ENCODE results near the gene UBXN6.

The UBXN6 gene

DNA sequence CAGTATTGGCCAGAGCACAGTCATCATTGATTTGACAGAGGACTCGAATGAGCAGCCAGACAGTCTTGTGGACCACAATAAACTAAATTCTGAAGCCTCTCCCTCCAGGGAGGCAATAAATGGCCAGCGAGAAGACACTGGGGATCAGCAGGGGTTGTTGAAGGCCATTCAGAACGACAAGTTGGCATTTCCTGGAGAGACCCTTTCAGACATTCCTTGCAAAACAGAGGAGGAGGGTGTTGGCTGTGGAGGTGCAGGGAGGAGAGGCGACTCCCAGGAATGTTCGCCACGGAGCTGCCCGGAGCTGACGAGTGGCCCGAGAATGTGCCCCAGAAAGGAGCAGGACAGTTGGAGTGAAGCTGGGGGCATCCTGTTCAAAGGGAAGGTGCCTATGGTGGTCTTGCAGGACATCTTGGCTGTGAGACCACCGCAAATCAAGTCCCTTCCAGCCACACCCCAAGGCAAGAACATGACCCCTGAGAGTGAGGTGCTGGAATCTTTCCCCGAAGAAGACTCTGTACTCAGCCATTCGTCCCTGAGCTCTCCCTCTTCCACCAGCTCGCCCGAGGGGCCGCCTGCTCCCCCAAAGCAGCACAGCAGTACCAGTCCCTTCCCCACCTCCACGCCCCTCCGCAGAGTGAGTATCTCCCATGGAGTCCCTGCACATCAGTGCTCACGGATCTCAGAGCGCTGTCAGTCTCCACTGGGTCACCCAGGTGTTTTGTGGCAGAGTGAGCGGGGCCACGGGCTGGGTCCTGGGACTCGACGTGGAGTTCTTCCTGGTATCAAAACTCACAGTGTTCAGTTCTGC is 48.3 kb downstream of the UBXN6 start:
- Mint-ChIP-seq H3K9me3 (no peaks in the 10 kb centered on the region), H3K4me1 (ENCODE audit: low read depth in 2 of 2) (no peaks in the 10 kb centered on the region), H3K27me3 (no peaks in the 10 kb centered on the region), H3K27ac (peak overlapping the region in 1 of 2 donors; percentile 19), H3K36me3 (ENCODE audit: insufficient read depth) (peaks cover 27% of the 10 kb centered on the region), H3K4me3 (no peak overlapping the region)
- DNase-seq (no peak), ATAC-seq (replicated peaks) (no peak)

DNA sequence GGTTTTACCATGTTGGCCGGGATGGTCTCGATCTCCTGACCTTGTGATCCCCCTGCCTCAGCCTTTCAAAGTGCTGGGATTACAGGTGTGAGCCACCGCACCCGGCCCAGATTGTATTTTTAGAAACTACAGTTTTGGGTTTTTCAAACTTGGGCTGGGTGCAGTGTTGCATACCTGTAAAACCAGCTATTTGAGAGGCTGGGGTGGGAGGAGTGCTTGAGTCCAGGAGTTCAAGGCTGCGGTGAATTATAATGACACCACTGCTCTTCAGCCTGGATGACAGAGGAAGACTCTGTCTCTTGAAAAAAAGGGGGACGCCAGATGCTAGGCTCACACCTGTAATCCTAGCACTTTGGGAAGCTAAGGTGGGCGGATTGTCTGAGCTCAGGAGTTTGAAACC is 51.0 kb downstream of the UBXN6 start:
- Mint-ChIP-seq H3K9me3 (no peaks in the 10 kb centered on the region), H3K4me1 (ENCODE audit: low read depth in 2 of 2) (peaks cover 14 to 15% of the 10 kb centered on the region in 2 donors), H3K4me3 (no peak overlapping the region), H3K27ac (no peak overlapping the region), H3K27me3 (no peaks in the 10 kb centered on the region), H3K36me3 (ENCODE audit: insufficient read depth) (peaks cover 24% of the 10 kb centered on the region)
- ATAC-seq (replicated peaks): no peak
- DNase-seq: no peak

DNA sequence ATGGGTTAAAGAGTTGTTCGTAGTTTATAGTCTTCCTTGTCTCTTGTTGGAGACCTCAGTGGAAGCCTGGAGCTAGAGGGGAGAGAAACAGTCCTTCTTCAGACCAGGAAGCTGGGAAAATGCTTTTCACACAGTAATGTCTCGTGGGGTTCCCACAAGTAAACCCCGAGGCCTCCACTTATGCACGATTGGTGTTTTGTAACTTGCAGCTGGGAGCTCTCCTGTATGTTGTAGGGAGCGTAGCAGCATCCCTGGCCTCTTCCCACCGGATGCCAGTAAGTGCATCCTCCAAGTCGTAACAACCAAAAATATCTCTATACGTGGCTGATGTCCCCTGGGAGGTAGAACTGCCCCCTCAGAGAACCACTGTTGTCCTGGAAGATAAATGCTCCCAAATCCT is 51.6 kb downstream of the UBXN6 start:
- no peak overlapping the region for H3K27ac Mint-ChIP-seq
- H3K36me3 Mint-ChIP-seq (ENCODE audit: insufficient read depth): peaks cover 23% of the 10 kb centered on the region
- no peak for DNase-seq
- H3K27me3 Mint-ChIP-seq: no peaks in the 10 kb centered on the region
- H3K4me1 Mint-ChIP-seq (ENCODE audit: low read depth in 2 of 2): peaks cover 20 to 21% of the 10 kb centered on the region in 2 donors
- no peaks in the 10 kb centered on the region for H3K9me3 Mint-ChIP-seq
- H3K4me3 Mint-ChIP-seq: no peak overlapping the region
- no peak for ATAC-seq (replicated peaks)

DNA sequence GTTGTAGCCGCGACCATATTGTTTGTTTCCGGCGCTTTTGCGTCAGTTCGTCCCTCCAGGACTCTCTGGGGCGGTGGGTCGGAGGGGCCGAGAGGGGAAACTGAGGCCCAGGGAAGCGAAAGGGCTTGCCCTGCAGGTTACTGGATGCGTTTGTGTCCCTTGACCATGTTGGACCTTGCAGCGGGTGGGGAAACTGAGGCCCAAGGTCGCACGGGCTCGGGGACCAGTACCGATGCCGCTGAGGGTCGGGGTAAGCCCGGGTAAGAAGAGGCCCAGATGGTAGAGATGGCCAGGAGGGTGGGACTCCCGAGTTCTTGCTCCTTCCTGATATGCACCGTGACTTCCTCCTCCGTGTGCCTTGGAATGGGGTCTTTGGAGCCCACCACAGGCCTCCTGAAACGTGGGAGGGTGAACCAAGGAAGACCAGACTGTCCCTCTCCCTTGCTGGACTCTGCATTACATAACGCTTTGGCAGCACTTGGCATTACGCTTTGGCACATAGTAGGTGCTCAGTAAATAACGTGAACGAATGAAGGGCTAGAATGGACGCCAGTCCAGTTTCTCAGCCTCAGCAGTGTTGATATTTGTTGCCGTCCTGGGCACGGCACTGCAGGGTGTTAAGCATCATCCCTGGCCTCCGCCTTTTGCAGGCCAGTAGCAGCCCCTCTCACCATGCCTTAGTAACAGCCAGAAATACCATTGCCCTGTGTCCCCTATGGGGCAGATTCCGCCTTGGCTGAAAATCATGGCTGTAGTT is 54.4 kb downstream of the UBXN6 start:
- Mint-ChIP-seq H3K36me3 (ENCODE audit: insufficient read depth) (peaks cover 31% of the 10 kb centered on the region), H3K27me3 (no peaks in the 10 kb centered on the region), H3K4me3 (peak overlapping the region; percentile 80 to 85), H3K4me1 (ENCODE audit: low read depth in 2 of 2) (peaks cover 31 to 32% of the 10 kb centered on the region in 2 donors), H3K9me3 (no peaks in the 10 kb centered on the region), H3K27ac (peak overlapping the region; percentile 96 to 98)
- no peak for ATAC-seq (replicated peaks)
- DNase-seq: no peak

DNA sequence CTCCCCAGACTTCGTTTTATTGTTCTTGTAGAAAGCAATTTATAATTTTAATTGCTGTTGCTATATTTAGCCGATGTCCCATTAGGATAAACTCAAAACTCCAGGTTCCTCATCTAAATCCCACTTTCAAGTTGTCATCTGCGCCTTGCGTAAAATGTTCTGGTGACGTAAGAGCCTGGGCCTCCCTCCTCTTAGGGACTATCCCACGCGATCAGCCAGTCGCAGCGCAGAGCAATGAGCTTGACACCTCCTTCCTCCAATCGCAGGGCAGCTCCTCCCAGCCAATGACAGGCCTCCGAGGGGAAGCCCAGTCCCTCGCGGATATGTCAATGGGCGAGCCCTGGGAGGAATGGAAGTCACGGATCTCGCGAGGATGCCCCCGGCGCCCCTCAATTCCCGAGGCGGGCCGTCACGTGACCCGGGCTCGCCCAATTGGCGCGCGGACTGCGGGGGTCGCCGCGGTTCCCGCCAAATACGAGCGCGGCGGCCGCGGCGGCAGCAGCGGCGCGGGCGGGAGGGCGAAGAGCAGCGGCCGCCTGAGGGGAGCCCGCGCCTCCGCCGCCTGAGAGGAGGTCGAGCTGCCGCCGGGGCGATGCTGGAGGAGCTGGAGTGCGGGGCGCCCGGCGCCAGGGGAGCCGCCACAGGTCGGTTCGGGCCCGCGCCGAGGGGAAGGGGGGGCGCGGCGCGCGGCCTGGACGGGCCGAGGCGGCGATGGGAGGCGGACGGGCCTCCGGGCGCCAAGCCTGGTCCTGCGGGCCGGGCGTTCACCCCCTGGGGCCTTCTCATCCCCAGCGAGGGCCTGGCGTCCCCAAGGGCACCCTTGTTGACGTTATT is 55.2 kb downstream of the UBXN6 start, which contains the start of gene CHAF1A:
TSS of gene CHAF1A (plus strand) at position 470 of the 834 bp plus-strand sequence. CDS start at position 593, 123 bp downstream.
- Mint-ChIP-seq H3K27me3 (no peaks in the 10 kb centered on the region), H3K4me1 (ENCODE audit: low read depth in 2 of 2) (peaks cover 33 to 35% of the 10 kb centered on the region in 2 donors), H3K36me3 (ENCODE audit: insufficient read depth) (peaks cover 28% of the 10 kb centered on the region), H3K9me3 (no peaks in the 10 kb centered on the region), H3K27ac (peak within 1 kb of the TSS; percentile 96 to 98), H3K4me3 (peak within 1 kb of the TSS; percentile 80 to 85)
- ATAC-seq (replicated peaks) (peak; percentile 85), DNase-seq (peak; percentile 97 to 98 (median 98))

DNA sequence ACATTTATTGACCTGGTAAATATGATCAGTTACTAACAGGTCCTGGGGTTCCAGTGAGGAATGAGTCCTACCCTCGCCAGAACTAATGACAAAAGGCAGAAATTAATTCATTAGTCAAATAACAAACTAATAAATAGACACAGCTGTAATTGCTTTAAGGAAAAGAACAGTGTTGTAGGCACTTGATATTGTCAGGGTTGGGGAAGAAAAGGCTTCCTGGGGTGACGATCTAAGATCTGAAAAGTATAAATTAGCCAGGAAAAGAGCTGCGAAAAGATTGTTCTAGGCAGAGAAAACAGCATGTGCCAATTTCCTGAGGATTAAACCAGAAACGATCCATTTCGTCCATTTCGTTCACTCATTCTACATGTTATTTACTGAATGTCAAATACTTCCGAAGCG is 55.8 kb downstream of the UBXN6 start:
- no peaks in the 10 kb centered on the region for H3K9me3 Mint-ChIP-seq
- ATAC-seq (replicated peaks): no peak
- DNase-seq: peak in 1 of 3 experiments; percentile 22
- no peaks in the 10 kb centered on the region for H3K27me3 Mint-ChIP-seq
- H3K27ac Mint-ChIP-seq: peak overlapping the region; percentile 96 to 98
- H3K4me3 Mint-ChIP-seq: peak overlapping the region; percentile 80 to 85
- peaks cover 33 to 41% of the 10 kb centered on the region in 2 donors for H3K4me1 Mint-ChIP-seq (ENCODE audit: low read depth in 2 of 2)
- peaks cover 31% of the 10 kb centered on the region for H3K36me3 Mint-ChIP-seq (ENCODE audit: insufficient read depth)

DNA sequence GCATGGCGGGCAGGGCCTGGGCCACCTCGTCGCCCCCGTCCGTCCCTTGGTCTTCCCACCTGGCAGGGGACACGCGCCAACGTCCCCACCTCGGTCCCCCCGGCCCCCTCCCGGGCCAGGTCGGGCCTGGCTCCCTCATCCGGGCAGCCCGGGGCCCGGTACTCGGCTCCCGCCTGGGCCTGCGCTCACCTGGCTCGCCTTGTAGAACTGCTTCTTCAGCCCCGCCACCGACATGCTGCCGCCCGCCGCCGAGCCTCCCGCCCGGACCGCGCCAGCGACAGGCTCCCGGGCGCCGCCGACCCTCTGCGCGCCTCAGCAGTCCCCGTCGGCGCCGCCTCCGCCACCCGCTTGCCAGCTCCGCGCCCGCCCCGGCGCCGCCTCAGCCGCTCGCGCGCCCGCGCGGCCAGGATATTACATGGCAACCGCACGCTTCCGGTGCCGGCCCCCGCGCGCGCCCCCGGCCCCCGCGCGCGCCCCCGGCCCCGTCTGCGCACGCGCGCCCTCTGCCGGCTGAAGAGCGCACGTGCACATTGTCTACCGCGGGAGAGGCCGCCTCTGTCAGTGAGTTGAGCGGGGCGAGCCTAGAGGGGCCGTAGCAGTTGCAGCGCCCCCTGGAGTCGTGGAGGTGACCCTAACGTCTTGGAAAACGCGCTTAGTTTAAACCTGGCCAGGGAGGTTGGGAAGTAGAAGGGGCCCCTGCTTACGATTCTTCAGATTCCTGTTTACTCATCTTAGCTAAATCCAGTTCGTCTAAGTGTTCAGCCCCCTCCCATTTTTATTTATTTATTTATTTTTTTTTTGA is 57.3 kb downstream of the UBXN6 start, which contains the start of gene SH3GL1:
TSS of gene SH3GL1 (minus strand) at position 413 of the 802 bp plus-strand sequence. CDS start at position 234, 179 bp downstream.
- peak; percentile 66 for ATAC-seq (replicated peaks)
- no peaks in the 10 kb centered on the region for H3K9me3 Mint-ChIP-seq
- peak within 1 kb of the TSS; percentile 90 to 96 for H3K4me3 Mint-ChIP-seq
- peak within 1 kb of the TSS; percentile 96 to 98 for H3K27ac Mint-ChIP-seq
- no peaks in the 10 kb centered on the region for H3K27me3 Mint-ChIP-seq
- H3K4me1 Mint-ChIP-seq (ENCODE audit: low read depth in 2 of 2): peaks cover 37 to 44% of the 10 kb centered on the region in 2 donors
- peaks cover 43% of the 10 kb centered on the region for H3K36me3 Mint-ChIP-seq (ENCODE audit: insufficient read depth)
- peak; percentile 89 to 92 (median 90) for DNase-seq

DNA sequence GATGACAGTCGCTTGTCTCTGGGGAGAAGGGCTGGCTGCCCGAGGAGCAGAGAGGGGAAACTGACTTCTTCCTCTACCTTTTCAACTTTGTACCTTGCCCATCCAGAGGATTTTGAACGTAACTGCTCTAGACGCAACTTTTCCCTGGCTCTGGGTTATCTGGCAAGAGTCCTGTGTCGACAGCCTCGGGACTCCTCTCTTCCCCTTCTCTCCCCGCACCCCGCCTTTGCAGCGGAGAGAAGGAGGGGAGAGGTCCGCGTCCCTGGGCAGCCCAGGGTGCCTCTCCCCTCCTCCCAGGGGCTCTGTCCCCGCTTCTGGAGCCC is 57.8 kb downstream of the UBXN6 start:
- Mint-ChIP-seq H3K27ac (peak overlapping the region; percentile 95), H3K36me3 (ENCODE audit: insufficient read depth) (peaks cover 46% of the 10 kb centered on the region), H3K4me3 (peak overlapping the region; percentile 90 to 96), H3K4me1 (ENCODE audit: low read depth in 2 of 2) (peaks cover 42 to 49% of the 10 kb centered on the region in 2 donors), H3K27me3 (no peaks in the 10 kb centered on the region), H3K9me3 (no peaks in the 10 kb centered on the region)
- peak in 1 of 3 experiments; percentile 16 for DNase-seq
- no peak for ATAC-seq (replicated peaks)

DNA sequence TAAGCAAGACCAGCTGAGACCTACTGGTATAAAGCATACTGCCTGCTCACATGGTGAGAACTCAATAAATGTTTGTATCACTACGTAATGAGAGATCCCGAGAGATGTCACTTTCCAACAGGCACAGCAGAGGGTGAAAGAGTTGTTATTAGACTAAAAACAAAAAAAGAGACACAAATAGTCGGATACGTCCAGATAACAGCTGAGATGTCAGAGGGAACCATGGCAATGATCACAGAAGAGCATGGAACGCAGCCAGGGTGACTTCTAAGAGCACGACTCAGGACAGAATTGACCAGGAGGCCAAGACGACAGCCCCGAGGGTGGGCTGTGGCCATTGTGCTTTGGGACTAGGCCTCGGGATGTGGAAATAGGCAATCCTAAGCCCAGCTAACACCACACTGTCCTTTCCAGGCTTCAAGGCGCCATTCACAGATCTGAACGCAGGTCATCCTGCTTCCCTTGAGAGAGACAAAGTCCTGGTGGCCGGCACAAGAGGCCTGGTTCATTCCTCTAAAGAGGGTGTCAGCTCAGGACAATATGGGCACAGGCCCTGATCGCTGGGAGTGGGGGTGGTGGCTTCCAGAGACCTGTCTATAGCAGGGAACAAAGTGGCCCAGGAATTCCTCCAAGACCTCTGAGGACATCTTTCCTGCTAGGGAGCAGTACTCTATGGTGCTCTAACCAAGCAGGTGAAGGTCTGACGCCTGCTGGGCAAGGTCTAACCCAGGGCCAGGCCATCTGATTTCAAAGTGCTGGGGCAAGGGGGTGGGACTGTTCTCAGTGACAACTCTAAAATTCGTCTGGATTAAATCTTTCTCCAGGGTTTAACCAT is 60.4 kb downstream of the UBXN6 start:
- no peaks in the 10 kb centered on the region for H3K9me3 Mint-ChIP-seq
- DNase-seq (no peak), ATAC-seq (replicated peaks) (no peak)
- H3K4me3 Mint-ChIP-seq: no peak overlapping the region
- peaks cover 47 to 50% of the 10 kb centered on the region in 2 donors for H3K4me1 Mint-ChIP-seq (ENCODE audit: low read depth in 2 of 2)
- peak overlapping the region in 1 of 2 donors; percentile 45 for H3K27ac Mint-ChIP-seq
- no peaks in the 10 kb centered on the region for H3K27me3 Mint-ChIP-seq
- peaks cover 47% of the 10 kb centered on the region for H3K36me3 Mint-ChIP-seq (ENCODE audit: insufficient read depth)

Data from effector memory CD8-positive, alpha-beta T cell (primary cell).